Activated CD4-positive, alpha-beta T cell treated with anti-CD3 and anti-CD28 coated beads, Interleukin-2, amount 10 ng/mL, durations not matched to agents 24 days and 14 days (primary cell): ENCODE measurements around the gene TBC1D5. TPM values are rescaled to one million over a fixed set of nuclear protein-coding genes. Genes with fewer than 3 reads are reported as not detected.
"Not testable (repeated sequence)": the region's sequence is repeated elsewhere in the genome, so short reads cannot be mapped to it uniquely, and the experiment has no call there.

ENCODE experiments used
- DNase-seq: peaks from one replicate; pipeline ENCODE4 v3.0.0; 2022
- H3K27ac Mint-ChIP-seq: one replicate; pipeline ENCODE4 v1.8.0; 2022; ENCODE audit warnings: mild to moderate bottlenecking, mixed read lengths
- H3K27me3 Mint-ChIP-seq: one replicate; pipeline ENCODE4 v1.8.0; 2022; ENCODE audit warnings: mixed read lengths
- H3K36me3 Mint-ChIP-seq: one replicate; pipeline ENCODE4 v1.8.0; 2022; ENCODE audit warnings: low read depth, mild to moderate bottlenecking, mixed read lengths
- H3K4me1 Mint-ChIP-seq: one replicate; pipeline ENCODE4 v1.8.0; 2021; ENCODE audit warnings: mixed read lengths
- H3K4me3 Mint-ChIP-seq: one replicate; pipeline ENCODE4 v1.8.0; 2022; ENCODE audit warnings: mild to moderate bottlenecking, moderate library complexity, mixed read lengths
- H3K9me3 Mint-ChIP-seq: one replicate; pipeline ENCODE4 v1.8.0; 2021; ENCODE audit warnings: mixed read lengths
- intact Hi-C: fragments of 100-400 bp; cut with micrococcal nuclease; formaldehyde crosslinking; loops from one replicate; pipeline ENCODE4 v1.15.1; 2023
- total RNA-seq: library from RNA; stranded (reverse); gene quantifications from 2 replicates; pipeline ENCODE4 v1.2.3, GENCODE V29; 2022

TBC1D5 gene
- total RNA-seq, 1 donor from 2014 or later: 38.5 TPM

DNA sequence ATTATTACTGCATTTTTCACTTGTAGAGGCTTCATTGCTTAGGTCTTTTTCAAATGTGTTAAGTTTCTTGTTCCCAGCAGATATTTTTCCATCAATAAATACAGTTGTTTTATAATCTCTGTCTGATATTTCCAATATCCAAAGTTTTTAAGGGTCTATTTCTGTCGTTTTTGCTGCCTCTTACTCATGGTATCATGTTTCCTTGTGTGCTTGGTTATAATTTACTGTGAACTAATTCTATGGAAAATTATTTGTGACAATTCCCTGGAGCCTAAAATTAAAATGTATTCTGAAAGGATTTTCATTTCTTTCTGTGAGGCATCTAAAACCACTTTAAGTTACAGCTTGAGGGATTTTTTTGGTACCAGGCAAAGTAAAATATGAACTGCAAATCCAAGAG is 17.5 kb downstream of the TBC1D5 start:
- Mint-ChIP-seq H3K4me1 (peaks cover 2% of the 10 kb centered on the region), H3K9me3 (peaks cover 3% of the 10 kb centered on the region), H3K27ac (no peak overlapping the region), H3K27me3 (no peaks in the 10 kb centered on the region), H3K36me3 (peaks cover 37% of the 10 kb centered on the region), H3K4me3 (no peak overlapping the region)
- intact Hi-C loops: no loop called here
- no peak for DNase-seq

DNA sequence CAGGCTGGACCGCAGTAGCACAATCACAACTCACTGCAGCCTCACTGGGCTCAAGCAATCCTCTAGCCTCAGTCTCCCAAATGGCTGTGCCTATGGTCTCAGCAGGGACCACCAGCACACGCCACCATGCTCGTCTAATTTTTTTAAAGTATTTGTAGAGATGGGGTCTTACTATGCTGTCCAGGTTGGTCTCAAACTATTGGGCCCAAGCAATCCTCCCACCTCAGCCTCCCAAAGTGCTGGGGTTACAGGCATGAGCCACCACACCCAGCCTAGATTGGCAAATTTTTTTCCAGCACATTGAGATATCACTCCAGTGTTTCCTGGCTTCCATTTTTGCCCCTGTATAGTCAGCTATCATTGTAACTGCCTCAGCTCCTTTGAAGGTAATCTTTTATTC is 18.3 kb downstream of the TBC1D5 start:
- Mint-ChIP-seq H3K4me3 (no peak overlapping the region), H3K36me3 (peaks cover 34% of the 10 kb centered on the region), H3K4me1 (peaks cover 2% of the 10 kb centered on the region), H3K27me3 (no peaks in the 10 kb centered on the region), H3K9me3 (peaks cover 3% of the 10 kb centered on the region), H3K27ac (no peak overlapping the region)
- DNase-seq: no peak
- intact Hi-C loops: no loop called here

- H3K4me1 Mint-ChIP-seq: peaks cover under 1% of the 10 kb centered on the region
- peaks cover 21% of the 10 kb centered on the region for H3K9me3 Mint-ChIP-seq
- no peak overlapping the region for H3K4me3 Mint-ChIP-seq
- H3K27me3 Mint-ChIP-seq: no peaks in the 10 kb centered on the region
- no peak overlapping the region for H3K27ac Mint-ChIP-seq
- intact Hi-C loops: no loop called here
- no peak for DNase-seq
- peaks cover 38% of the 10 kb centered on the region for H3K36me3 Mint-ChIP-seq
Measured at GRCh38 chr3:17717411-17717810, 25.0 kb downstream of the TBC1D5 start.

DNA sequence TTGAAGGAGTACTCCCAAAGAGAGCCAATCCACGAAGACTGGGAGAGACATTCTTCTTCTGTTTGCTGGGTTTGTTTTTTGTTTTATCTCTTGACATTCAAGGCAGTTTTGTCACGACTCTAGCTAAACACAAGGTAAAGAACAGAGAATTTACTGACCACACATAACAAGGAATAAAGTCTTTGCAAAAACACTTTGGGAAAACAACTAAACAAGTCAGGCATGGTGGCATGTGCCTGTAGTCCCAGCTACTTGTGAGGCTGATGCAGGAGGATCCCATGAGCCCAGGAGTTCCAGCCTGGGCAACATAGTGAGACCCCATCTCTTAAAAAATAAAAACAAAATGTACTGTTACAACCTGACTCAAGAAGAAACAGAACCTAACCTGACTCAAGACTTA is 28.0 kb downstream of the TBC1D5 start:
- peaks cover 43% of the 10 kb centered on the region for H3K36me3 Mint-ChIP-seq
- no peaks in the 10 kb centered on the region for H3K4me1 Mint-ChIP-seq
- no peak overlapping the region for H3K27ac Mint-ChIP-seq
- no peak for DNase-seq
- no peak overlapping the region for H3K4me3 Mint-ChIP-seq
- no peaks in the 10 kb centered on the region for H3K27me3 Mint-ChIP-seq
- intact Hi-C loops: no loop called here
- H3K9me3 Mint-ChIP-seq: peaks cover 21% of the 10 kb centered on the region

- Mint-ChIP-seq H3K27me3 (no peaks in the 10 kb centered on the region), H3K9me3 (peaks cover 11% of the 10 kb centered on the region), H3K4me3 (no peak overlapping the region), H3K4me1 (peaks cover 3% of the 10 kb centered on the region), H3K27ac (no peak overlapping the region), H3K36me3 (peaks cover 18% of the 10 kb centered on the region)
- DNase-seq: no peak
- intact Hi-C loops: no loop called here
Measured at GRCh38 chr3:17709236-17709810, 33.1 kb downstream of the TBC1D5 start.

- intact Hi-C loops: no loop called here
- Mint-ChIP-seq H3K4me1 (peaks cover 3% of the 10 kb centered on the region), H3K36me3 (peaks cover 7% of the 10 kb centered on the region), H3K9me3 (peaks cover 3% of the 10 kb centered on the region), H3K27ac (no peak overlapping the region), H3K4me3 (no peak overlapping the region), H3K27me3 (no peaks in the 10 kb centered on the region)
- DNase-seq: no peak
Measured at GRCh38 chr3:17707813-17708543, 34.5 kb downstream of the TBC1D5 start.

DNA sequence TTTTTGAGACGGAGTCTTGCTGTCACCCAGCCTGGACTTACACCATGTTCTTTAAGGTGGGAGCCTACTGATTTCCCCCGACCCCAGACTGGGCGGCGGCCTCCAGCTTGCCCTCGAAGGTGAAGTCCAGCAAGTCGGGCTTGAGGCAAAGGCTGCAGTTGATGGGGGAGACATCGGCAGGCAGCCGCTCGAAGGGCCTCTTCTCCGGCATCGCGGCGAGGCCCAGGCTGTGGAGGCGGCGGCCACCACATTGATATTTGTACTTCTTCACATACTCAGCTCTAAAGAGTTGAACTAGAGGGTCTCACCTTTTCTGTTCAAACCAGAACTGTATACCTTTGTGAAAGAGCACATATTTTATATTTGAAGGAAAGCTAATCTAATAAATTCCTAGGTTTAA is 36.4 kb downstream of the TBC1D5 start:
- H3K4me3 Mint-ChIP-seq, H3K27ac Mint-ChIP-seq, H3K4me1 Mint-ChIP-seq, intact Hi-C loops, H3K9me3 Mint-ChIP-seq, DNase-seq, H3K36me3 Mint-ChIP-seq, H3K27me3 Mint-ChIP-seq: not testable (repeated sequence)

- intact Hi-C loops, H3K27me3 Mint-ChIP-seq, H3K4me1 Mint-ChIP-seq, H3K4me3 Mint-ChIP-seq, H3K36me3 Mint-ChIP-seq, H3K27ac Mint-ChIP-seq, DNase-seq: not testable (repeated sequence)
- H3K9me3 Mint-ChIP-seq: peaks cover 19% of the 10 kb centered on the region
Measured at GRCh38 chr3:17699815-17700214, 42.6 kb downstream of the TBC1D5 start.

- H3K4me3 Mint-ChIP-seq, H3K27ac Mint-ChIP-seq, H3K4me1 Mint-ChIP-seq, intact Hi-C loops, H3K27me3 Mint-ChIP-seq, DNase-seq: not testable (repeated sequence)
- H3K36me3 Mint-ChIP-seq: peaks cover 11% of the 10 kb centered on the region
- H3K9me3 Mint-ChIP-seq: peaks cover 20% of the 10 kb centered on the region
Measured at GRCh38 chr3:17695665-17696064, 46.8 kb downstream of the TBC1D5 start.

DNA sequence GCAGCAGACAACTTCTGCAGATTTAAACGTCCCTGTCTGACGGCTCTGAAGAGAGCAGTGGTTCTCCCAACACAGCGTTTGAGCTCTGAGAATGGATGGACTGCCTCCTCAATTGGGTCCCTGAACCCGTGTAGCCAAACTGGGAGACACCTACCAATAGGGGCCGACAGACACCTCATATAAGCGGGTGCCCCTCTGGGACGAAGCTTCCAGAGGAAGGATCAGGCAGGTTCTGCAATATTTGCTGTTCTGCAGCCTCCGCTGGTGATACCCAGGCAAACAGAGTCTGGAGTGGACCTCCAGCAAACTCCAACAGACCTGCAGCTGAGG is 48.8 kb downstream of the TBC1D5 start:
- DNase-seq, intact Hi-C loops, H3K4me3 Mint-ChIP-seq, H3K4me1 Mint-ChIP-seq, H3K27ac Mint-ChIP-seq, H3K27me3 Mint-ChIP-seq, H3K36me3 Mint-ChIP-seq: not testable (repeated sequence)
- H3K9me3 Mint-ChIP-seq: peaks cover 13% of the 10 kb centered on the region

DNA sequence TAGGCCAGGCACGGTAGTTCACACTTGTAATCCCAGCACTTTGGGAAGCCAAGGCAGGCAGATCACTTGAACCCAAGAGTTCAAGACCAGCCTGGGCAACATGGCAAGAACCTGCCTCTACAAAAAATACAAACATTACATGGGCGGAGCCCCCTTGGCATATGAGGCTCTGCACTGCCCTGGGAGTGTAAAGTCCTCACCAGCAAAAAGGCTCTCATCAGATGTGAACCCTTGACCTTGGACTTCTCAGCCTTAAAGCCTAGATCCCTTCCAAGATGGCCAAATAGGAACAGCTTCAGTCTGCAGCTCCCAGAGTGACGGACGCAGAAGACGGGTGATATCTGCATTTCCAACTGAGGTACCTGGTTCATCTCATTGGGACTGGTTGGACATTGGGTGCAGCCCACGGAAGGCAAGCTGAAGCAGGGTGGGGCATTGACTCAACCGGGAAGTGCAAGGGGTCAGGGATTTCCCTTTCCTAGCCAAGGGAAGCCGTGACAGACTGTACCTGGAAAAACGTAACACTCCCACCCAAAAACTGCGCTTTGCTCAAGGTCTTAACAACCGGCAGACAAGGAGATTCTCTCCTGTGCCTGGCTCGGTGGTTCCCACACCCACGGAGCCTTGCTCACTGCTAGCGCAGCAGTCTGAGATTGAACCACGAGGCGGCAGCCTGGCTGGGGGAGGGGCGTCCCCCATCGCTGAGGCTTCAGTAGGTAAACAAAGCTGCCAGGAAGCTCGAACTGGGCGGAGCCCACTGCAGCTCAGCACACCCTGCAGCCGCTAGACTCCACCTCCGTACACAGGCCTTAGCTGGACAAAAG is 49.4 kb downstream of the TBC1D5 start:
- H3K27ac Mint-ChIP-seq, H3K27me3 Mint-ChIP-seq, H3K4me1 Mint-ChIP-seq, H3K36me3 Mint-ChIP-seq, intact Hi-C loops, H3K4me3 Mint-ChIP-seq: not testable (repeated sequence)
- H3K9me3 Mint-ChIP-seq: peaks cover 13% of the 10 kb centered on the region
- peak; percentile 59 for DNase-seq

DNA sequence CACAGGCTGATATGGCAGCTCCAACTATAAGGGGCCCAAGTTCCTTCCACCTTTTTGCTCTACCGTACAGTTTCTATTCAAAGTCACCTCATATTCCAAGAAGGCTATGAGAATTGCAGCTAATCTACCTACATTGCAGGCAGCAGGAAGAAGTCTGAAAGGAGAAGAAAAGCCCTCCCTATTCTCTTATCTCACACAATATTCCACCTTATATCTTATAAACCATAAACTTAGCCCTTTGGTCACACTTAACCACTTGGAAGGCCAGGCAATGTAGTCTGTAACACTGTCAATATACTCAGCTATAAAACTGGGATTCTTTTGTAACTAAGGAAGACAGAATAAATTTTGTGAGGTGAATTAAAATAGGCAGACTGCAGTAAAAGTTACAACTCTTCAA is 54.9 kb downstream of the TBC1D5 start:
- Mint-ChIP-seq H3K9me3 (no peaks in the 10 kb centered on the region), H3K27ac (no peak overlapping the region), H3K4me3 (no peak overlapping the region), H3K4me1 (no peaks in the 10 kb centered on the region), H3K36me3 (peaks cover 1% of the 10 kb centered on the region), H3K27me3 (no peaks in the 10 kb centered on the region)
- intact Hi-C loops: loop anchor here (2.0 kb wide), 1 partner anchor 257 kb away; no protein-coding TSS in a partner anchor
- DNase-seq: no peak

DNA sequence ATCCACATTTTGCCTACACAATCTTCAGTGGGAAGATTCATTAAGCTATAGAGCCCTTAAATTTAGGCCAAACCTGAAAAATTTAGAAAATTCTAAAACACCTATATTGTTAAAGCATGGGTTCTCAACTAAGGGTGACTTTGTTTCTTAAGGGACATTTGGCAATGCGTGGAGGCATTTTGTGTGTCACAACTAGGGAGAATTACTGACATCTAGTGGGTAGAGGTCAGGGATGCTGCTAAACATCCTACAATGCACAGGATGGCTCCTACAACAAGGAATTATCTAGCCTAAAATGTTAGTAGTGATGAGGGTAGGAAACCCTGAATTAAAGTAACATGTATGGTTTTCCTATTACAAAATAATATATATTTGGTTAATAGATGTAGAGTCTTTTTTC is 55.8 kb downstream of the TBC1D5 start:
- Mint-ChIP-seq H3K4me1 (no peaks in the 10 kb centered on the region), H3K4me3 (no peak overlapping the region), H3K9me3 (no peaks in the 10 kb centered on the region), H3K36me3 (no peaks in the 10 kb centered on the region), H3K27ac (no peak overlapping the region), H3K27me3 (no peaks in the 10 kb centered on the region)
- DNase-seq: no peak
- intact Hi-C loops: loop anchor here (2.0 kb wide), 1 partner anchor 256 kb away; no protein-coding TSS in a partner anchor

DNA sequence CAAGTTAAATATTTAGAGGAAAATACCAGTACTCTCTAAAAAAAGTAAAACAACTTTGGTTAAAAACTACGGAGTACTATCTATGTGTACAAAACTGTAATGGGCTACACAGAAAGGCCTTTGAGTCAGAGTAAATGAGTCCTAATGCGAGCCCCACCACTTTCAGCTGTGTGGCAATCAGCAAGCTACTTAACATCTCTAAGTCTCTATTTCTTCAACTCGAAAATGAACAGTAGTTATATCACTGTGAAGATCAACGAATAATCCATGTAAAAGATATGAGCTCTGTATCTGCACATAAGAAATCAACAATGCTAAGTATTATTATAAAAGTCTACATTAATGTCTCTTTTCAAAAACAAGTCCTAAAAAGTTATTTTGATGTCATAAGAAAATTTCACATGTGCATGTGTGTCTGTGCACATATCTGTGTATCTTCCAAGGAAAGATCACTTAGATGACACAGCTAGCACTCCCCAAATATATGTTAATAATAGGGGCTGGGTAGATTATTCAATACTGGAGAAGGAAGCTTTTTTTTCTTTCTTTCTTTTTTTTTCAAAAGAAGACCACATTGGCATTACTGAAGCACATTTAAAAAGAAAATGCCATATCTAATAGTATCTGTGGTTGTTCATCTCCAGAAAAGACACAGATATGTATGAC is 58.8 kb downstream of the TBC1D5 start:
- Mint-ChIP-seq H3K4me3 (no peak overlapping the region), H3K27me3 (no peaks in the 10 kb centered on the region), H3K4me1 (peaks cover under 1% of the 10 kb centered on the region), H3K36me3 (no peaks in the 10 kb centered on the region), H3K27ac (no peak overlapping the region), H3K9me3 (no peaks in the 10 kb centered on the region)
- no peak for DNase-seq
- intact Hi-C loops: no loop called here
